SK-N-SH (cell line): ENCODE data around the gene SCART1.

Experiments
- CHD2 ChIP-seq: fragments of 150-350 bp; IDR thresholded peaks from 2 replicates; pipeline ENCODE4 v1.6.1; 2018; ENCODE audit warnings: low read length; ENCODE audit not compliant: partially characterized antibody
- ELF1 ChIP-seq: IDR thresholded peaks from 2 replicates; pipeline ENCODE4 v1.4.0; 2012
- EP300 ChIP-seq, 2 experiments: IDR thresholded peaks; 2 replicates each; pipeline versions ENCODE4 v1.4.0 to v1.6.1; 2012; ENCODE audit warnings: borderline replicate concordance in 1 of 2, low read depth in 1 of 2, low read length in 1 of 2
- EZH2phosphoT487 ChIP-seq: fragments of 200-600 bp; sonication (generic); IDR thresholded peaks from 2 replicates; pipeline ENCODE4 v1.6.1; 2017; ENCODE audit warnings: low read depth, mixed run types, mild to moderate bottlenecking, antibody characterized with exemption, moderate library complexity, borderline replicate concordance
- FOSL2 ChIP-seq: IDR thresholded peaks from 2 replicates; pipeline ENCODE4 v1.4.0; 2012; ENCODE audit warnings: low read depth, mild to moderate bottlenecking, moderate library complexity, borderline replicate concordance
- GABPA ChIP-seq: IDR thresholded peaks from 2 replicates; pipeline ENCODE4 v1.4.0; 2012; ENCODE audit warnings: low read depth, mild to moderate bottlenecking
- JUND ChIP-seq: IDR thresholded peaks from 2 replicates; pipeline ENCODE4 v1.4.0; 2012
- RFX5 ChIP-seq: IDR thresholded peaks from 2 replicates; pipeline ENCODE4 v1.6.1; 2012; ENCODE audit warnings: mild to moderate bottlenecking, improper control_type of control experiment, low read length
- SIN3A ChIP-seq: IDR thresholded peaks from 2 replicates; pipeline ENCODE4 v1.6.1; 2012; ENCODE audit warnings: low read depth, mild to moderate bottlenecking, low read length, moderate library complexity, borderline replicate concordance
- SMC3 ChIP-seq: IDR thresholded peaks from 2 replicates; pipeline ENCODE4 v1.6.1; 2012; ENCODE audit warnings: low read depth, low read length, improper control_type of control experiment
- YY1 ChIP-seq: IDR thresholded peaks from 2 replicates; pipeline ENCODE4 v1.4.0; 2012; ENCODE audit warnings: low read depth, mild to moderate bottlenecking
- TF ChIP-seq, protein P1 (sequence below): fragments of 200-600 bp; sonication (generic); IDR thresholded peaks from 2 replicates; pipeline ENCODE4 v1.6.1; 2017; ENCODE audit warnings: antibody characterized with exemption, mild to moderate bottlenecking, moderate library complexity
- TF ChIP-seq, protein P2 (sequence below): IDR thresholded peaks from 2 replicates; pipeline ENCODE4 v1.6.1; 2012; ENCODE audit warnings: mild to moderate bottlenecking, low read depth, low read length, moderate library complexity
- TF ChIP-seq, protein P3 (sequence below): IDR thresholded peaks from 2 replicates; pipeline ENCODE4; 2012

DNA sequence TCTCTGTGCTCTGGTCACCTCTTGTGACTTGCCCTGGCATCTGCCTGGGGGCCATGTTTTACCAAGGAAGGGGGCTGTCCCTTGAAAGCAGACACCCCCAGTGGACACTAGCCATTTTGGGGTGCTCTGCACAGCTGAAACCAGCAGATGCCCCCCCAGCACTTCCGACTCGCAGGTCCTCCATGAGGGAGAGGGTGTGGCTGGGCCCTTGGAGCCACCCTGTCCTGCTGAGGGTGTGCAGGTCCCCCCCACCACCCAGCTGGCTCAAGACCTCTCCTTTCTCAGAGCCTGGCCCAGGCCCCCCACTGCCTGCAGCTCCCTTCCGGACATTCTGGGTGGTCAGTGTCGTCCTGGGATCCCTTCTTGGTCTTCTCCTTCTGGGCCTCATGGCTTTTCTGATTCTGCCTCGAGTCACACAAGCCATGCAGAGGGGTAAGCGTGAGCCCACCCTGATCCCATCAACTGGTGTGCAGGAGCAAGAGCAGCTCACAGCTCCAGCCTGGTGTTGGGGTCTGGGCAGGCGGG is 12.3 kb downstream of the SCART1 start:
- TF ChIP-seq GABPA: no peak
- TF ChIP-seq, protein P1, sequence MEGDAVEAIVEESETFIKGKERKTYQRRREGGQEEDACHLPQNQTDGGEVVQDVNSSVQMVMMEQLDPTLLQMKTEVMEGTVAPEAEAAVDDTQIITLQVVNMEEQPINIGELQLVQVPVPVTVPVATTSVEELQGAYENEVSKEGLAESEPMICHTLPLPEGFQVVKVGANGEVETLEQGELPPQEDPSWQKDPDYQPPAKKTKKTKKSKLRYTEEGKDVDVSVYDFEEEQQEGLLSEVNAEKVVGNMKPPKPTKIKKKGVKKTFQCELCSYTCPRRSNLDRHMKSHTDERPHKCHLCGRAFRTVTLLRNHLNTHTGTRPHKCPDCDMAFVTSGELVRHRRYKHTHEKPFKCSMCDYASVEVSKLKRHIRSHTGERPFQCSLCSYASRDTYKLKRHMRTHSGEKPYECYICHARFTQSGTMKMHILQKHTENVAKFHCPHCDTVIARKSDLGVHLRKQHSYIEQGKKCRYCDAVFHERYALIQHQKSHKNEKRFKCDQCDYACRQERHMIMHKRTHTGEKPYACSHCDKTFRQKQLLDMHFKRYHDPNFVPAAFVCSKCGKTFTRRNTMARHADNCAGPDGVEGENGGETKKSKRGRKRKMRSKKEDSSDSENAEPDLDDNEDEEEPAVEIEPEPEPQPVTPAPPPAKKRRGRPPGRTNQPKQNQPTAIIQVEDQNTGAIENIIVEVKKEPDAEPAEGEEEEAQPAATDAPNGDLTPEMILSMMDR: no peak
- TF ChIP-seq SMC3: no peak
- no peak for TF ChIP-seq CHD2
- TF ChIP-seq, protein P2, sequence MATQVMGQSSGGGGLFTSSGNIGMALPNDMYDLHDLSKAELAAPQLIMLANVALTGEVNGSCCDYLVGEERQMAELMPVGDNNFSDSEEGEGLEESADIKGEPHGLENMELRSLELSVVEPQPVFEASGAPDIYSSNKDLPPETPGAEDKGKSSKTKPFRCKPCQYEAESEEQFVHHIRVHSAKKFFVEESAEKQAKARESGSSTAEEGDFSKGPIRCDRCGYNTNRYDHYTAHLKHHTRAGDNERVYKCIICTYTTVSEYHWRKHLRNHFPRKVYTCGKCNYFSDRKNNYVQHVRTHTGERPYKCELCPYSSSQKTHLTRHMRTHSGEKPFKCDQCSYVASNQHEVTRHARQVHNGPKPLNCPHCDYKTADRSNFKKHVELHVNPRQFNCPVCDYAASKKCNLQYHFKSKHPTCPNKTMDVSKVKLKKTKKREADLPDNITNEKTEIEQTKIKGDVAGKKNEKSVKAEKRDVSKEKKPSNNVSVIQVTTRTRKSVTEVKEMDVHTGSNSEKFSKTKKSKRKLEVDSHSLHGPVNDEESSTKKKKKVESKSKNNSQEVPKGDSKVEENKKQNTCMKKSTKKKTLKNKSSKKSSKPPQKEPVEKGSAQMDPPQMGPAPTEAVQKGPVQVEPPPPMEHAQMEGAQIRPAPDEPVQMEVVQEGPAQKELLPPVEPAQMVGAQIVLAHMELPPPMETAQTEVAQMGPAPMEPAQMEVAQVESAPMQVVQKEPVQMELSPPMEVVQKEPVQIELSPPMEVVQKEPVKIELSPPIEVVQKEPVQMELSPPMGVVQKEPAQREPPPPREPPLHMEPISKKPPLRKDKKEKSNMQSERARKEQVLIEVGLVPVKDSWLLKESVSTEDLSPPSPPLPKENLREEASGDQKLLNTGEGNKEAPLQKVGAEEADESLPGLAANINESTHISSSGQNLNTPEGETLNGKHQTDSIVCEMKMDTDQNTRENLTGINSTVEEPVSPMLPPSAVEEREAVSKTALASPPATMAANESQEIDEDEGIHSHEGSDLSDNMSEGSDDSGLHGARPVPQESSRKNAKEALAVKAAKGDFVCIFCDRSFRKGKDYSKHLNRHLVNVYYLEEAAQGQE: no peak
- TF ChIP-seq EZH2phosphoT487: no peak
- no peak for TF ChIP-seq RFX5
- TF ChIP-seq YY1: no peak
- TF ChIP-seq, protein P3, sequence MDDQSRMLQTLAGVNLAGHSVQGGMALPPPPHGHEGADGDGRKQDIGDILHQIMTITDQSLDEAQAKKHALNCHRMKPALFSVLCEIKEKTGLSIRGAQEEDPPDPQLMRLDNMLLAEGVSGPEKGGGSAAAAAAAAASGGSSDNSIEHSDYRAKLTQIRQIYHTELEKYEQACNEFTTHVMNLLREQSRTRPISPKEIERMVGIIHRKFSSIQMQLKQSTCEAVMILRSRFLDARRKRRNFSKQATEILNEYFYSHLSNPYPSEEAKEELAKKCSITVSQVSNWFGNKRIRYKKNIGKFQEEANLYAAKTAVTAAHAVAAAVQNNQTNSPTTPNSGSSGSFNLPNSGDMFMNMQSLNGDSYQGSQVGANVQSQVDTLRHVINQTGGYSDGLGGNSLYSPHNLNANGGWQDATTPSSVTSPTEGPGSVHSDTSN: no peak
- no peak for TF ChIP-seq JUND
- TF ChIP-seq ELF1: no peak
- TF ChIP-seq FOSL2: no peak
- TF ChIP-seq SIN3A: no peak
- TF ChIP-seq EP300 (IDR thresholded peaks at IDR 0.05; ENCODE audit: borderline replicate concordance in 1 of 2, low read depth in 1 of 2, low read length in 1 of 2): no peak
